Adipocyte (in vitro differentiated cells): Measurements from ENCODE around the gene KIF3B.
A peak's percentile ranks its signal among the peaks of the same experiment; 100 is the strongest.
"Not testable (repeated sequence)": the region's sequence is repeated elsewhere in the genome, so short reads cannot be mapped to it uniquely, and the experiment has no call there.

ENCODE experiments used
- DNase-seq: peaks from one replicate; pipeline ENCODE4 v3.0.0-alpha.2; 2015; ENCODE audit warnings: low read depth
- H3K27me3 ChIP-seq: replicated peaks from 2 replicates; pipeline ENCODE4 v1.7.0; 2013; ENCODE audit warnings: mild to moderate bottlenecking, low read length, moderate library complexity; ENCODE audit not compliant: control insufficient read depth, insufficient read depth
- H3K36me3 ChIP-seq: 2 replicates; pipeline ENCODE4 v1.7.0; 2013; ENCODE audit warnings: low read length, mild to moderate bottlenecking, moderate library complexity; ENCODE audit not compliant: control insufficient read depth, insufficient read depth, severe bottlenecking
- H3K4me1 ChIP-seq: 2 replicates; pipeline ENCODE4 v1.7.0; 2013; ENCODE audit warnings: mild to moderate bottlenecking, low read length, moderate library complexity; ENCODE audit not compliant: control insufficient read depth, insufficient read depth
- H3K4me3 ChIP-seq: 2 replicates; pipeline ENCODE4 v1.7.0; 2013; ENCODE audit warnings: mild to moderate bottlenecking, low read length, moderate library complexity
- H3K9ac ChIP-seq: 2 replicates; pipeline ENCODE4 v1.7.0; 2013; ENCODE audit warnings: mild to moderate bottlenecking, low read length, moderate library complexity
- H3K9me3 ChIP-seq: 2 replicates; pipeline ENCODE4 v1.7.0; 2013; ENCODE audit warnings: mild to moderate bottlenecking, low read length, moderate library complexity; ENCODE audit not compliant: control insufficient read depth

The KIF3B gene

DNA sequence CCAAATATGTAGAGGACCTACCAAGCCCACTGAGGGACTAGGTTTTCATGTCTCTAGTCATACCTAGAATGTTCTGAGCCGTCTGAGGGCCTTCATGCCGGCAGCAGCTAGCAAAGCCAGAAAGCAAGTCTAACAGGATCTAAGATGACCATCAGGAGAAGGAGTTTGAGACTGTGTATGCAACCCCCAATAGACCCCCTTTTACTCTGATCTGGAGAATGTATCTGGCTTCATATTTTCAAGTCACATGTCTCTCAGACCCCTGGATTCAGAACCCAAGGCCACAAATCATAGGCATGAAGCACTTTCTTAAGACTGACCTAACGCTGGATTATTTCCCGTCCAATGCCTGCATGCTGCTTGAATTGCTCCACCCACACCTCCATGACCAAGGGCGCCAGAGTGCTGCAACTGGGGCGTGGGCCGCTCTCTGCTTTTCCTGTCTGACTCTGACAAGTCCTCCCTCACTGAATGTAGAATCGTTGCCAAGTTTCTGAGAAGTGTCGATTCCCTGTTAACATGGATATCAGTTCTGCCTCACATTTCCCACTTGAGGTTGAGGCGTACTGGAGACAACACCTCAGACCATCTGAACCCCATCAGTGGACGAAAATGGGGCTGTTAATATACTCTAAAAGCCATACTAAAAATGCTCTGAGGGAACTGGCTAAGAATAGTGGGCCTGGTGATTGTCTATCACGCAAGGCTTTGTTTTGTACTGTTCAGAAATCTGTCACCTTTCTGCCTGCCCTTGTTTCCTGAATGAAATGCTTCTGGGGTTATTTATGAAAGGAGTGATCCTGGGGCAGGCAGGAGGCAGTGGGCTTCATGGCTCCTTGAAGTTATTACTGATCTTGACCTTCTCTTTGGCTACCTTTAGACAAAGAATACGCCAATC is 56.8 kb downstream of the KIF3B start:
- Histone ChIP-seq H3K4me1 (peaks cover 30% of the 10 kb centered on the region), H3K9ac (no peak overlapping the region), H3K9me3 (no peaks in the 10 kb centered on the region), H3K4me3 (no peak overlapping the region), H3K27me3 (no peaks in the 10 kb centered on the region), H3K36me3 (peaks cover 26% of the 10 kb centered on the region)
- DNase-seq, result no peak

DNA sequence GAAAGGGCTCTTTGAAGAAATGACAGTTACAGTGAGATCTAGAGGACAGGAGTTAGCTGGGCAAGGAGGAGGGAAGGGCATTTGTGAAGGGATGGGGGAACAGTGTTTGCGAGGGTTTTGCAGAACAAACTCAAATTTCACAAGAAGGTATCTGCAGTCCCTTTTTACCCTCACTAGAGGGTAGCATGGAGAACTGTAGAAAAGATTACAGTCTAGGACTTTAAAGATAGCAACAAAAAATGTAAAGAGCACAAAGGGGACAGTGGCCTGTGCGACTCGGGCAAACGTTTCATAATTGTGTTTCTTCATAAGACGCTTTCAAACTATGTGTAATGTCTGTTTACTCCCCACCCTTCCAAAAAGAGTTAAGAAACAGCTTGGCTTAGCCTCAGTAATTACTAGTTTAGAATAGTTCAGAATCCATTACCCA is 59.5 kb downstream of the KIF3B start:
- no peak overlapping the region for H3K9ac ChIP-seq
- no peak overlapping the region for H3K4me3 ChIP-seq
- no peaks in the 10 kb centered on the region for H3K27me3 ChIP-seq
- H3K9me3 ChIP-seq, result no peaks in the 10 kb centered on the region
- peaks cover 33% of the 10 kb centered on the region for H3K4me1 ChIP-seq
- DNase-seq, result peak; percentile 75
- peaks cover 2% of the 10 kb centered on the region for H3K36me3 ChIP-seq

DNA sequence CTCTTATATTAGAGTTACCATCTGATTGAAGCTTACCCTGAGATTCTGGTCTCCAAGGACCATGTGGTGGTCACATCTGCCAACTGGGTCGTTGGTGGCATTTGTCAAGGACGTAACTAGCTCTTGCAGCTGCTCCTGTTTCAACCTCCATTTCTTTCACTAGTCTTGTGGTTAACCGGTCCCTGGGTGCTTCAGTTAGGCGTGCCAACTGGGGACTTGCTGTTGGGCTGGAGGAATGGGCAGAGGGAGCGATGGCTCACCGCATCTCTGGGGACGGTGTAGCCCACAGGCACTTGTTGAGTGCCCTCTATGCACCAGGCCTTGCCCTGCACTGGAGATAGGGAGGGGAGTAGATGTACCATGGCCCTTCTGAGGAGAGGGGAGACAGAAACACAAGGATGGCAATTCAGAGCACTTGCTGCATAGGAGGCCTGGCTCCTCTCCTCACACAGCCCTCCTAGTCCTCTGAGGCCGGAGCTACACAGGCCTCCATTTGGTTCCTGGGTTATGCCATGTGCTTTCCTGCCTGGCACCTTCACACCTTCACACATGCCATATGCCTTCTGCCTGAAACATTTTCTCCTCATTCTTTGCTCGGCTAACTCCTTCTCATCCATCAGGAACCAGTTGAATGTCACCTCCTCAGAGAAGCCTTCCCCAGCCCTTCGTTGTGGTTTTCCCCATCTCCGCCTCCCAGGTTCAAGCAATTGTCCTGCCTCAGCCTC is 60.6 kb downstream of the KIF3B start:
- H3K9me3 ChIP-seq, result no peaks in the 10 kb centered on the region
- peaks cover 32% of the 10 kb centered on the region for H3K4me1 ChIP-seq
- no peaks in the 10 kb centered on the region for H3K27me3 ChIP-seq
- H3K4me3 ChIP-seq, result no peak overlapping the region
- H3K9ac ChIP-seq, result no peak overlapping the region
- H3K36me3 ChIP-seq, result no peaks in the 10 kb centered on the region
- no peak for DNase-seq

DNA sequence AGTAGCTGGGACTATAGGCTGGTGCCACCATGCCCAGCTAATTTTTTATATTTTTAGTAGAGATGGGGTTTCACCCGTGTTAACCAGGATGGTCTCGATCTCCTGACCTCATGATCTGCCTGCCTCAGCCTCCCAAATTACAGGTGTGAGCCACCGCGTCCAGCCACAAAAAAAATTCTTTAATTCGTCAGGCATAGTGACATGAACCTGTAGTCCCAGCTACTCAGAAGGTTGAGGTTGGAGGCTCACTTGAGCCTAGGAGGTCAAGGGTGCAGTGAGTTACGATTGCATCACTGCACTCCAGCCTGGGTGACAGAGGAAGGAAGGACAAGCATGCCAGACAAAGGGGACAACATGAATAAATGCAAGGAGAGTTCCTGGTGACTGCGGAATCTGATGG is 61.2 kb downstream of the KIF3B start:
- Histone ChIP-seq H3K27me3 (no peaks in the 10 kb centered on the region), H3K4me1 (peaks cover 38% of the 10 kb centered on the region), H3K4me3 (no peak overlapping the region), H3K36me3 (no peaks in the 10 kb centered on the region), H3K9ac (no peak overlapping the region), H3K9me3 (no peaks in the 10 kb centered on the region)
- no peak for DNase-seq

DNA sequence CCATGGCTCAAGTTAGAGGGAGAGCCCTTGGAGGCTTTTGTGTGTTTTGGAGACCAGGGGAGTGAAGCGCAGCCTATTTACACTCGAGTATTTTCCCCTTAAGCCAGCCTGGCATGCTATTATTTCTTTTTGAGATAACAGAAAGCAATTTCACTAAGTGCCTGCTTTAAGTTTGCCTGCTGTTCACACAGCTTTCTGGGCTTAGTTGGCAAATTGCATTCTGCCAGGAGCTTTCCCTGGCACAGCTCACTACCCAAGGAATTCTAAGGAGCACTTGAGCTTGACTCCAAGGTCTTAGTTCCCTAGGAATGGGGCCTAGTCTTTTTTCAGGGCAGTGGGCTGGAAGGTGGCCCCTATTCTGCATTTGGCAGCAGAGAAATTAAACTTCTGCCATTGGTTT is 61.7 kb downstream of the KIF3B start:
- H3K4me3 ChIP-seq, result no peak overlapping the region
- H3K9me3 ChIP-seq, result no peaks in the 10 kb centered on the region
- no peaks in the 10 kb centered on the region for H3K27me3 ChIP-seq
- H3K9ac ChIP-seq, result peak overlapping the region; percentile 19
- no peak for DNase-seq
- H3K4me1 ChIP-seq, result peaks cover 40% of the 10 kb centered on the region
- H3K36me3 ChIP-seq, result no peaks in the 10 kb centered on the region

DNA sequence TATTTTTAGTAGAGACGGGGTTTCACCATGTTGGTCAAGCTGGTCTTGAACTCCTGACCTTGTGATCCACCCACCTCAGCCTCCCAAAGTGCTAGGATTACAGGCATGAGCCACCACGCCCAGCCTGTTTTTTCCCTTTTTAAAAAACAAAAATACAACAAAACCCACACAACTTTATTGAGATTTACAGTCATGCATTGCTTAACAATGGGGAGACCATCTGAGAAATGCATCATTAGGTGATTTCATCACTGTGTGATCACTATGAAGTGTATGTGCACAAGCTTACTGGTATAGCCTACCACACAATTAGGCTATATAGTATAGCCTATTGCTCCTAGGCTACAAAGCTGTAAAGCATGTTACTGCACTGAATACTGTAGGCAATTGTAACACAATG is 63.6 kb downstream of the KIF3B start:
- not testable (repeated sequence) for DNase-seq, H3K9me3 ChIP-seq, H3K36me3 ChIP-seq, H3K4me3 ChIP-seq, H3K9ac ChIP-seq, H3K27me3 ChIP-seq
- H3K4me1 ChIP-seq, result peaks cover 40% of the 10 kb centered on the region

DNA sequence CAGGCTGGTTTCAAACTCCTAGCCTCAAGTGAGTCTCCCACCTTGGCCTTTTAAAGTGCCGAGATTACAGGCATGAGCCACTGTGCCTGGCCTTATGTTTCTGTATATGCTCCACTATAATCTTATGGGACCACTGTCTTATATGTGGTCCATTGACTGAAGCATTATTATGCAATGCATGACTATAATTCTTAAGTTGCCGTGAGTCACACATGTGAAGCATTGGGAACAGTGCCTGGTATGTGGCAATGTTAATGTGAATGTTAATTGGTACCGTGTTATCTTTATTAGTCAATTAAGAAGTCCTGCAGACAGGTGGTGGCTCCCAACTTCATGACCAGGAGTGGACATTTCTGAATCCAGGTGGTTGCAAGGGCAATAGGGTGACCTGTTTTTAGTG is 66.0 kb downstream of the KIF3B start:
- Histone ChIP-seq H3K9me3 (no peaks in the 10 kb centered on the region), H3K4me3 (no peak overlapping the region)

DNA sequence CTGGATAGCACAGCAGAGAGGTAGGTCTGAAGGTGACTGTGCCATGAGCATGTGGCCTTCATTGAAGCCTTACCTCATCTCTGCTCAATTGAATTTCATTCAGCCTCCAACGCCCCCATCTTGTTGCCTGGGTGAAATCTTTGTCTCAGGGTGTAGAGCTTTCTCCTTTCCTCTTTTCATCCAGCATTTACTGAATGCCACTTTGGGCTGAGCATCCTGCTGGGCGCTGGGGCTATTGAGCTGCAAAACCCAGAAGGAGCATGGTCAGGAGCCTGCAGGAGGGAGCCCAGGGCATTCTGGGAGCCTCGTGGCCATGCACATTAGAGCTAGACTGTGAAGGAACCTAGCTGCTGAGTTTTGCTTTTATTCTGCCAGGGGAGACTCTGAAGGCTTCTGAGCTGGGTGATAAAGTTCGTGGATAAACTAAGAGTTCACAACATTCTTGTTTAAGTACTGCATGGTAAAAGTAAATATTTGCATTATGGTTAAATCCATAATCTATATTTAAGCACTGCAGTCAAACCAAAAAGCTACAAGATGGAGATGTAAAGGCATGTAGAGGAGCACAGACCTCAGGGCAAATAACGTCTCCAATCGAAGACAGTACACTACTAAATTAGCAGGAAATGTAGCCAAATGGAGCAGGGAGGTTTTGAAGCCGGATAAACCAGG is 67.5 kb downstream of the KIF3B start:
- H3K36me3 ChIP-seq, result no peaks in the 10 kb centered on the region
- DNase-seq, result no peak
- no peak overlapping the region for H3K4me3 ChIP-seq
- no peaks in the 10 kb centered on the region for H3K27me3 ChIP-seq
- H3K4me1 ChIP-seq, result peaks cover 18% of the 10 kb centered on the region
- no peak overlapping the region for H3K9ac ChIP-seq
- no peaks in the 10 kb centered on the region for H3K9me3 ChIP-seq

More for the DNA sequence above, 66.0 kb downstream of the KIF3B start:
- H3K9ac ChIP-seq, result no peak overlapping the region
- H3K27me3 ChIP-seq, result no peaks in the 10 kb centered on the region
- peaks cover 27% of the 10 kb centered on the region for H3K4me1 ChIP-seq
- peak; percentile 51 for DNase-seq
- H3K36me3 ChIP-seq, result no peaks in the 10 kb centered on the region

DNA sequence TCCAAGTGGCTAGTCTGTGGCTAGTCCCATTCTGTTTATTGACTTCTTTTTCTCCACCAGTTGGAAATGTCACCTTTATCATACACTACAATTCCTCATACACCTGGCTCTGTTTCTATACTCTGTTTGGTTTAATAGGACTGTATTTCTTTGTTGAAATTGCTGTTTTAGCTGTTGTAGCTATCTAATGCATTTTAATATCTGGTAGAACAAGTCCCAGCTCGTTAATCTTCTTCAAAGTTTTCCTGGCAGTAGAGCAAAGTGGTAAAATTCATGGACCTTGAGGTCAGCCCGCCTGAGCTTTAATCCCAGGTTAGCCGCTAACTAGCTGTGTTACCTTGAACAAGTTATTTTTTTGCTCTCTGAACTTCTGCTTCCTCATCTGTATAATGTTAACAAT is 70.8 kb downstream of the KIF3B start:
- no peaks in the 10 kb centered on the region for H3K36me3 ChIP-seq
- H3K9me3 ChIP-seq, result no peaks in the 10 kb centered on the region
- no peak overlapping the region for H3K4me3 ChIP-seq
- H3K9ac ChIP-seq, result no peak overlapping the region
- peaks cover 6% of the 10 kb centered on the region for H3K4me1 ChIP-seq
- DNase-seq, result no peak
- no peaks in the 10 kb centered on the region for H3K27me3 ChIP-seq

DNA sequence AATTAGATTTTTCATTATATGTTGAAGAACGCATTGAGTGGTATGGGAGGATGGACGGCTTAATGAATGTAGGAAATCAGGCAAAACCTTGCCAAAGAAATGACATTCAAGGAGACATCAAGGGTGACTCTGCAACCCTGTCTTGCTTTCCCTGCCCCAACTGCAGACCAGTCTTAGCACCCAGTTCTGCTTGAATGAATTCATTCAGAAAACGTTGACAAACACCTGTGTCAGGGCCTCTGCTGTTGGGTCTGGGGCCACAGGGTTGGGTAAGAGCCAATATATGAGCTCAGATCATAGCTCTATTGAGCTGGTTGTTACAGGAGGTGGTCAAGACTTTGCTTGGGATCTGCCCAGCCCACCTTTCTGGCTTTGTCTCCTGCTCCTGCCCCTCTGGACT is 73.0 kb downstream of the KIF3B start:
- no peak overlapping the region for H3K9ac ChIP-seq
- no peak overlapping the region for H3K4me3 ChIP-seq
- no peaks in the 10 kb centered on the region for H3K36me3 ChIP-seq
- no peaks in the 10 kb centered on the region for H3K27me3 ChIP-seq
- no peak for DNase-seq
- no peaks in the 10 kb centered on the region for H3K9me3 ChIP-seq
- peaks cover 13% of the 10 kb centered on the region for H3K4me1 ChIP-seq

DNA sequence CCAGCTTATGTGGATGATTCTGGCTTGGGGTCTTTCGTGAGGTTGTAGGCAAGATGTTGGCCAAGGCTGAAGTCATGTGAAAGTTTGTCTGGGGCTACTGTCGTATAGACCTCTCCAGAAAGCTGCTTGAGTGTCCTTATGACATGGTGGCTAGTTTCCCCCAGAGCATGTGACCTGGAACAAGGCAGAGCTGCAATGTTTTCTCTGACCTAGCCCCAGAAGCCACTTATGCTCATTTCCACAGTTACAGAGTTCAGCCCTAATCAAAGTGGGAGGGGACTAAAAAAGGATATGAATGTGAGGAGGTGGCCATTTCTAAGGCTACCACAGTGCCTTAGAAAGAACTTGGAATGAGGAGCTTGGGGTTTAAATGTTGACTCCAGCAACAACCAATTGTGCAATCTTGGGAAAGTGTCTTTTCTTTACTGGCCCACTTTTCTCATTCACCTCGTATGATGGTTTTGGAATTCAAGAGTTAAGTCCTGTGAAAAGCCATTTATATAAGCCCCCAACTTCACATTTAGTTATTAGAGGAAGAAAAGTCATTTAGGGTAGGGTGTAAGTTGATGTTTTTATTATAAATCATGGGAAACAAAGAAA is 74.8 kb downstream of the KIF3B start:
- no peaks in the 10 kb centered on the region for H3K36me3 ChIP-seq
- no peak for DNase-seq
- no peak overlapping the region for H3K9ac ChIP-seq
- no peak overlapping the region for H3K4me3 ChIP-seq
- peaks cover 31% of the 10 kb centered on the region for H3K4me1 ChIP-seq
- no peaks in the 10 kb centered on the region for H3K27me3 ChIP-seq
- no peaks in the 10 kb centered on the region for H3K9me3 ChIP-seq
